HL-60 (cell line): ENCODE data around the gene PSMB5.

Experiments
- CTCF ChIP-seq: IDR thresholded peaks from one replicate; pipeline ENCODE4 v1.5.1; 2011; ENCODE audit warnings: low read length, control low read depth, inconsistent platforms; ENCODE audit not compliant: insufficient read depth
- GABPA ChIP-seq: IDR thresholded peaks from 2 replicates; pipeline ENCODE4 v1.6.1; 2012; ENCODE audit warnings: low read depth
- POLR2AphosphoS5 ChIP-seq: IDR thresholded peaks from 2 replicates; pipeline ENCODE4 v1.6.1; 2012; ENCODE audit warnings: low read depth
- REST ChIP-seq: IDR thresholded peaks from 2 replicates; pipeline ENCODE4 v1.6.1; 2012; ENCODE audit warnings: low read depth; ENCODE audit not compliant: insufficient replicate concordance
- SPI1 ChIP-seq: IDR thresholded peaks from 2 replicates; pipeline ENCODE4 v1.6.1; 2012; ENCODE audit warnings: low read depth, mild to moderate bottlenecking, borderline replicate concordance

- TF ChIP-seq CTCF, result no peak
- no peak for TF ChIP-seq POLR2AphosphoS5
- no peak for TF ChIP-seq GABPA
- TF ChIP-seq SPI1, result no peak
- no peak for TF ChIP-seq REST
Measured at GRCh38 chr14:23024612-23025075, 10.1 kb downstream of the PSMB5 start.
